H1 (cell line): ENCODE data around the gene ARSK. TPM values are rescaled to one million over a fixed set of nuclear protein-coding genes. Genes with fewer than 3 reads are reported as not detected.

Source experiments
- CREB1 ChIP-seq: IDR thresholded peaks from 2 replicates; pipeline ENCODE4 v1.6.1; 2012; ENCODE audit warnings: inconsistent platforms
- EP300 ChIP-seq, 2 experiments: IDR thresholded peaks; 1 replicate in 1 of 2; 2 replicates in 1 of 2; pipeline ENCODE4 v1.6.1; 2011 to 2012; ENCODE audit warnings: low read depth in 2 of 2, low read length in 2 of 2, mild to moderate bottlenecking in 2 of 2, borderline replicate concordance in 1 of 2, inconsistent platforms in 1 of 2, moderate library complexity in 1 of 2
- FOSL1 ChIP-seq: IDR thresholded peaks from 2 replicates; pipeline ENCODE4 v1.6.1; 2011; ENCODE audit warnings: mild to moderate bottlenecking, low read depth, low read length, moderate library complexity; ENCODE audit not compliant: insufficient read depth
- GABPA ChIP-seq: IDR thresholded peaks from 2 replicates; pipeline ENCODE4 v1.6.1; 2011; ENCODE audit warnings: mild to moderate bottlenecking, low read length, moderate library complexity, borderline replicate concordance; ENCODE audit not compliant: insufficient read depth
- GTF2F1 ChIP-seq: IDR thresholded peaks from 2 replicates; pipeline ENCODE4 v1.6.1; 2012; ENCODE audit warnings: low read depth, low read length, improper control_type of control experiment, borderline replicate concordance
- JUN ChIP-seq: IDR thresholded peaks from 2 replicates; pipeline ENCODE4 v1.6.1; 2011; ENCODE audit warnings: low read depth, mild to moderate bottlenecking, improper control_type of control experiment, low read length
- KDM5A ChIP-seq: fragments of 200-600 bp; IDR thresholded peaks from 2 replicates; pipeline ENCODE4 v1.7.1; 2012; ENCODE audit warnings: mild to moderate bottlenecking, low read length, inconsistent platforms, mixed read lengths
- NANOG ChIP-seq: IDR thresholded peaks from 2 replicates; pipeline ENCODE4 v1.6.1; 2011; ENCODE audit warnings: low read length, low read depth, mild to moderate bottlenecking, inconsistent platforms; ENCODE audit not compliant: insufficient read depth, poor library complexity, severe bottlenecking
- NRF1 ChIP-seq: IDR thresholded peaks from 2 replicates; pipeline ENCODE4 v1.6.1; 2011; ENCODE audit warnings: mild to moderate bottlenecking, low read depth, low read length, improper control_type of control experiment
- RBBP5 ChIP-seq: IDR thresholded peaks from 2 replicates; pipeline ENCODE4 v1.7.1; 2012; ENCODE audit warnings: low read depth, mild to moderate bottlenecking, inconsistent platforms, low read length, moderate library complexity, borderline replicate concordance
- RFX5 ChIP-seq: IDR thresholded peaks from 2 replicates; pipeline ENCODE4 v1.6.1; 2011; ENCODE audit warnings: low read depth, low read length, improper control_type of control experiment, borderline replicate concordance
- SAP30 ChIP-seq: fragments of 300-600 bp; sonication (generic); IDR thresholded peaks from 2 replicates; pipeline ENCODE4 v1.7.1; 2012; ENCODE audit warnings: low read length, moderate library complexity, mild to moderate bottlenecking, inconsistent platforms; ENCODE audit not compliant: insufficient read depth, insufficient replicate concordance
- SIN3A ChIP-seq, 2 experiments: IDR thresholded peaks in 1 of 2; conservative IDR thresholded peaks in 1 of 2; 2 replicates each; pipeline ENCODE4 v1.6.1; 2011 to 2012; ENCODE audit warnings: low read length in 2 of 2, improper control_type of control experiment in 1 of 2, low read depth in 1 of 2, mild to moderate bottlenecking in 1 of 2
- SIRT6 ChIP-seq: IDR thresholded peaks from one replicate; pipeline ENCODE4 v1.7.1; 2012; ENCODE audit warnings: low read length, inconsistent platforms
- SRF ChIP-seq: IDR thresholded peaks from 2 replicates; pipeline ENCODE4 v1.6.1; 2011; ENCODE audit warnings: mild to moderate bottlenecking, low read depth, low read length, moderate library complexity
- TBP ChIP-seq: IDR thresholded peaks from 2 replicates; pipeline ENCODE4 v1.6.1; 2011; ENCODE audit warnings: low read depth, low read length, improper control_type of control experiment
- TCF12 ChIP-seq: IDR thresholded peaks from 2 replicates; pipeline ENCODE4 v1.6.1; 2011; ENCODE audit warnings: low read depth, mild to moderate bottlenecking, low read length
- polyA plus RNA-seq, 7 experiments: library from polyadenylated mRNA; depleted of rRNA in 3 of 7; stranded (reverse) in 5 of 7; unstranded in 2 of 7; fragments of >200 nt in 5 of 7; fragments of 200-250 nt in 2 of 7; gene quantifications; 1 replicate in 5 of 7; 2 replicates in 1 of 7; 4 replicates in 1 of 7; pipeline versions ENCODE4 v1.2.1 to v1.2.3, GENCODE V29; 2011 to 2013; ENCODE audit warnings: missing spikeins in 2 of 7, mixed read lengths in 2 of 7
- total RNA-seq: library from RNA; stranded (reverse); fragmentation: NEBNext Ultra II Directional; extraction: Animal tissue kit (Norgen Biotek cat#: 25700); gene quantifications from 2 replicates; pipeline ENCODE4 v1.2.1, GENCODE V29; 2021
- TF ChIP-seq, protein P1 (sequence below): IDR thresholded peaks from 2 replicates; pipeline ENCODE4 v1.6.1; 2011; ENCODE audit warnings: low read length, improper control_type of control experiment
- TF ChIP-seq, protein P2 (sequence below): IDR thresholded peaks from 2 replicates; pipeline ENCODE4 v1.6.1; 2011; ENCODE audit warnings: low read depth, mild to moderate bottlenecking, low read length; ENCODE audit not compliant: insufficient read depth
- TF ChIP-seq, protein P3 (sequence below): IDR thresholded peaks from 2 replicates; pipeline ENCODE4 v1.6.1; 2012; ENCODE audit warnings: inconsistent platforms

The ARSK gene
- total and polyA plus RNA-seq, 2 of the 8 experiments (the other 6 are each of a cell fraction or from before 2014, with no cell fraction given): 8.4 to 14.1 TPM

DNA sequence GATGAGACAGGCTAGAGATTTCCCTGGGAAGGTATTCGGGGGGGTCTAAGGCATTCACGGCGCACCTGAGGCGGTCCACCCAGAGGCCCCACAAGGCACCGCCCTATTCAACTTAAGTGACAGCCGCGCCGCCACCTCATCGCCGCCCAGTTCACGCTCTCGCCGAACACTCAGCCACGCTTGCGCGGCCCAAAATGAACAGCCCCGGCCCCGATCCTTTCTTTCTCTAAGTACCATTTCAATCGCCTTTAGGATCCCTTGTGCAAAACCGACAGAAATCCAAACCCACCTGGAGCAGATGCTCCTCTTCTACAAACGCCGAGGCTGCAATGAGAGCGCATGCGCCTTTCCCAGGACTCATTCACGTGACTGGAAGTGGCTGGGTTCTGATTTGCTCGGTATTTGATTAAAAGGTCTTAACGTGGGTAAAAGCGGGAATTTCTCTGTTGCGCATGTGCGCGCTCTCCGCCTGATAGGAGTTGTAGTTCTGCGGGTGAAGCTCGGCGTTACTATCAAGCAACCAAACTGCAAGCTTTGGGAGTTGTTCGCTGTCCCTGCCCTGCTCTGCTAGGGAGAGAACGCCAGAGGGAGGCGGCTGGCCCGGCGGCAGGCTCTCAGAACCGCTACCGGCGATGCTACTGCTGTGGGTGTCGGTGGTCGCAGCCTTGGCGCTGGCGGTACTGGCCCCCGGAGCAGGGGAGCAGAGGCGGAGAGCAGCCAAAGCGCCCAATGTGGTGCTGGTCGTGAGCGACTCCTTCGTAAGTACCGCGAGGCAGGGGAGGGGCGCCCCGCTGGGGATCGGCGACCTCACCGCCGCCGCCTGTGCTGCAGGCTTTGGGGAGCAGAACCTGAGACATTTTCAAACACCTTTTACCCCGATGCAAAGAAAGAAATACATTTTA is at the start of gene ARSK, which contains the start of gene SKIC3 (continued):
- TF ChIP-seq, protein P1, sequence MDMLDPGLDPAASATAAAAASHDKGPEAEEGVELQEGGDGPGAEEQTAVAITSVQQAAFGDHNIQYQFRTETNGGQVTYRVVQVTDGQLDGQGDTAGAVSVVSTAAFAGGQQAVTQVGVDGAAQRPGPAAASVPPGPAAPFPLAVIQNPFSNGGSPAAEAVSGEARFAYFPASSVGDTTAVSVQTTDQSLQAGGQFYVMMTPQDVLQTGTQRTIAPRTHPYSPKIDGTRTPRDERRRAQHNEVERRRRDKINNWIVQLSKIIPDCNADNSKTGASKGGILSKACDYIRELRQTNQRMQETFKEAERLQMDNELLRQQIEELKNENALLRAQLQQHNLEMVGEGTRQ: peak; percentile 84
- TF ChIP-seq JUN: no peak
- TF ChIP-seq TBP: peak; percentile 85
- peak; percentile 92 for TF ChIP-seq NRF1
- TF ChIP-seq, protein P2, sequence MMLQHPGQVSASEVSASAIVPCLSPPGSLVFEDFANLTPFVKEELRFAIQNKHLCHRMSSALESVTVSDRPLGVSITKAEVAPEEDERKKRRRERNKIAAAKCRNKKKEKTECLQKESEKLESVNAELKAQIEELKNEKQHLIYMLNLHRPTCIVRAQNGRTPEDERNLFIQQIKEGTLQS: 0 out of 2 replicates have a peak, but pooled peaks have one; percentile 54
- TF ChIP-seq, protein P3, sequence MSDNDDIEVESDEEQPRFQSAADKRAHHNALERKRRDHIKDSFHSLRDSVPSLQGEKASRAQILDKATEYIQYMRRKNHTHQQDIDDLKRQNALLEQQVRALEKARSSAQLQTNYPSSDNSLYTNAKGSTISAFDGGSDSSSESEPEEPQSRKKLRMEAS: peak; percentile 89
- no peak for TF ChIP-seq SIRT6
- peak; percentile 85; the same call in 1 of the 2 replicates for TF ChIP-seq RBBP5
- TF ChIP-seq FOSL1: no peak
- TF ChIP-seq SIN3A (conservative IDR thresholded peaks at IDR 0.05 in 1 of 2, IDR thresholded peaks at IDR 0.05 in 1 of 2; ENCODE audit: low read depth in 1 of 2, low read length in 2 of 2): peak in 1 of 2 experiments; percentile 55; a peak in 2 of 4 replicates
- TF ChIP-seq TCF12: 0 out of 2 replicates have a peak, but pooled peaks have one; percentile 25
- no peak for TF ChIP-seq RFX5
- TF ChIP-seq NANOG: no peak
- TF ChIP-seq KDM5A: no peak; the same call in 1 of the 2 replicates
- no peak for TF ChIP-seq GABPA
- TF ChIP-seq EP300 (IDR thresholded peaks at IDR 0.05; ENCODE audit: borderline replicate concordance in 1 of 2, low read depth in 2 of 2, low read length in 2 of 2): 0 out of 3 replicates have a peak, but pooled peaks of 1 of the 2 experiments have one; percentile 3
- peak; percentile 85 for TF ChIP-seq SRF
- TF ChIP-seq CREB1: 0 out of 2 replicates have a peak, but pooled peaks have one; percentile 8
- TF ChIP-seq SAP30: peak; percentile 66
- no peak for TF ChIP-seq GTF2F1
